A204.1 (cell line): ENCODE measurements around the gene MGP.

Source experiments
- FAIRE-seq: peaks from 2 replicates; lab custom pipeline; 2012; peaks lifted over from hg19 to GRCh38; lab: Jason Lieb, UNC

MGP gene

GRCh38 chr12:14902465-14902864, 16.8 kb upstream of the MGP start:
- FAIRE-seq: no peak

GRCh38 chr12:14901228-14901562, 15.5 kb upstream of the MGP start:
- no peak for FAIRE-seq

GRCh38 chr12:14900521-14901227, 15.0 kb upstream of the MGP start:
- FAIRE-seq: no peak

DNA sequence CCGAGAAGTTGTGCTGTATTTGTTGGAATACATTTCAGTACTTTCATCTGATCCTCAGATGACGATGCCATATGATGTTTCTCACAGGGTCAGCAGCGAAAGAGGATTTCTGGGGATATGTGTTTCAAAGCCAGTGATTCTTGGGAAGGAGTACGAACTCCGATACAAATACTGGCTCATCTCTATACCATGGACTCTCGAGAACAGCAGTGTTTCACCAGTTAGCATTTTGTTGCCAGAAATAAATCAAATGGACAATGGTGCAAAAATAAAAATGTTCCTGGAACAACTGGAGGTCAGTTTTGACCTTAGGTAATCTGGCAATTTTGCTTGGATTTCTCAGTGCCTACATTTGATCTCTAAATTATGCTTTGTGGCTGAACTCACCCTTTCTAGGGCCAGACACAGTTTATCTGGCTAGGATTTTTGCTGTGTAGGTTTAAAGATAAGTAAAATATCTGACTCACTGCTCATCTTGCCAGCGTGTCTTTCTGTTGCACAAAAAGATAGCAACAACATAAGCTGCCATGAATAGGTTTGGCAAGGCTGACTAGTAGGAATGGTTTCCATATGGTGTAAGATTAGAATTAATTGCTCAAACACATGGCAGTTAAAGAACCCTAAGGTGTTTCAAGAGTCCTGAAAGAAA, 11.0 kb upstream of the MGP start:
- no peak for FAIRE-seq

DNA sequence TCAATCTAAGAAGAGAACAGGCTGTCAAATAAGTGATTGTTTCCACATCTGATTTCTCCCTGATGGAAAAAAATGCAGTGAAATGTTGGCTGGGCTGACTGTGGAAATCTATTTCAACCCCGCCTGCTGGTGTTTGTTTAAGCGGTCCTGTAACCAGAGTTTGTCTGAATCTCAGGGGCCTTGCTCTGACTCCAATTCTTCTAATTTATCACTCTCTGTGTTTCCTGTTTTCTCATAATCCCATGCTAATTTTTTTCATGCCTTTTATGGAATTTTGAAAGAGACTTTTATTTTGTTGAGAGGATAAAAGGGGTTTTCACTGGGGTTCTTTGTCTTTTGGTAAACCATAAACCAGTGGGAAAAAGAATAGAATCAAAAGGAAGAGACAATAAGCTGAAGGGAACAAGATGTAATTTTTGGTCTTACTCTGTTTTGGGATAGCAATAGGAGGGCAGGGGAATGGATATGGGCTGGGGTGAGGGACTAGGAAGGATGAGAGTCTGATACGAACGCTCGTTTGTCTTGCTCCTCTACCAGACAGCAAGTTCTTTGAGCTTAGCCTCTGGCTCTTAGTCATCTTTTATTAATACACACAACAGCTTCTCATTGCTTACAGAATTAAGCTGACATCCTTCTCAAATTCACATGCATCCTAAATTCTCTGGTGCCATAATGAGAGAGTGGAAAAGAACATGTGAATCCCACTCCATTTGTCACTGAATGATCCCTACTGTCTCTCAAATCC, 8.0 kb upstream of the MGP start:
- FAIRE-seq: no peak

- no peak for FAIRE-seq
Measured at GRCh38 chr12:14892726-14893505, 7.3 kb upstream of the MGP start.

- FAIRE-seq: no peak
Measured at GRCh38 chr12:14890701-14891100, 5.0 kb upstream of the MGP start.

DNA sequence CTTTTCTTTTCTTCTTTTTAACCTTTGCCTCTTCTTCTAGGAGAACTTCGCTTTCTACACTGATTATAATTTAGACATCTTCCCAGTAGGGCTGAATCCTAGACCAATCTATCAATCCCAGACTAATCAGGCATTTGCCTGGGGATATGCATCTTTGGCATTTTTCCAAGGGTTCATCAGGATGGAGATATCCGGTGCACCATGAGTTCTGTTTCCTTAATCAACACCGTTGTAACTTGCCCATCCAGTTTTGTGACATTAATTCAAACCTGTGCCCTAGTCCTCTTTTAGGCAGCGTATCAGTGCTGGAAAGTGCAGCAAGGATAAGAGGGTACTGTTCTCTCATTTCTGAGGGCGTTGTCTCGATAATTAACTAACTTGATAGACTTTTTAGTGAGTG, 617 bp upstream of the MGP start:
- FAIRE-seq: no peak

- FAIRE-seq: no peak
Measured at GRCh38 chr12:14884458-14884878, 1.2 kb downstream of the MGP start.

DNA sequence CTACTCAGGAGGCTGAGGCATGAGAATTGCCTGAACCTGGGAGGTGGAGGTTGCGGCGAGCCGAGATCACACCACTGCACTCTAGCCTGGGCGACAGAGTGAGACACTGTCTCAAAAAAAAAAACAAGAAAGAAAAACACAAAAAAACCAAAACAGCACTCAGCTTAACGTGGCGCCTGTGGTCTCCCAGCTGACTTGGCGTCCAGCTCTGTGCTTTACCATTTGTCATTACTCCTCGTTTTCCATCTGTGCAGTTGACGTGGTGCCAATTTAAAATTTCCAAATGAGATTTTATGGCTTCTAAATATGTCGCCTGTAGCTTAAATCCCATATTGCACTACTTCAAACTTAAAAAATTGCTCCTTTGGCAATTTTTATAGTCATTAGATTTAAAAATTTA, 2.0 kb downstream of the MGP start:
- no peak for FAIRE-seq

- FAIRE-seq: no peak
Measured at GRCh38 chr12:14880890-14881453, 4.7 kb downstream of the MGP start.

GRCh38 chr12:14879222-14879933, 6.3 kb downstream of the MGP start:
- no peak for FAIRE-seq

DNA sequence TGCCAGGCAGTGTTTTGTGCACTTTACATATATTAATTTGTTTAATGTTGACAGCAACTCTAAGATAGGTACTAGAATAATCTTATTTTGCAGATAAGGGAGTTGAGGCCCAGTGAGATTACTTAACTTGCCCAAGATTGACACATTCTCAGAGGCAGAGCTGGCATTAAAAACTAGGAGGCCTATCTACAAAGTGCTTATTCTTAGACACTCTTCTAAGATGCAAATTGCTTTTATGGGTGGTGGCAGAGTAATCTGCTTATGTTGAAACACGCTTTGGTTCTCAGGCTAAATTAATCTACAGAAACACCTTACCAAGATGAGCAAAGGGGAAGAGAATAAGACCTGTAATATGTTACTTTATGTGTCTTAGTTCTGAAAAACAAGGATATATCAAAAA, 7.2 kb downstream of the MGP start:
- FAIRE-seq: no peak

DNA sequence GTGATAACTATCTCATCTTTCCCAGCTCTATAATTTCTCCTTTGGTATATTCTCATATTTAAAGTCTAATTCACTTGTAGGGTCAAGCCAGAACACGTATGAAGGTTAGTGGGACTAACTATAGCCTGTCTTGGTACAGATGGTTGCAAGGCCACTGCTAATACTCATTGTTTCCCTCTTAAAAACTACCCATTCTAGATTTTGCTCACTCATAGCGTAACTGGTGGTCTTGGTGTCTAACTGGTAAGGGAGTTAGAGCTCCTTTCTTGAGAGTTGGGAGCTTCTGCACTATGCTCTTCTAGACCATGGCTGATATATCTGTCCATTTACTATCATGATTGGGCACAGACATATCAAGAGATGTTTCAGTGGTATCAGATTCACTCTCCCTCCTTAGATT, 8.8 kb downstream of the MGP start:
- FAIRE-seq: no peak

GRCh38 chr12:14874882-14875281, 10.8 kb downstream of the MGP start:
- no peak for FAIRE-seq

DNA sequence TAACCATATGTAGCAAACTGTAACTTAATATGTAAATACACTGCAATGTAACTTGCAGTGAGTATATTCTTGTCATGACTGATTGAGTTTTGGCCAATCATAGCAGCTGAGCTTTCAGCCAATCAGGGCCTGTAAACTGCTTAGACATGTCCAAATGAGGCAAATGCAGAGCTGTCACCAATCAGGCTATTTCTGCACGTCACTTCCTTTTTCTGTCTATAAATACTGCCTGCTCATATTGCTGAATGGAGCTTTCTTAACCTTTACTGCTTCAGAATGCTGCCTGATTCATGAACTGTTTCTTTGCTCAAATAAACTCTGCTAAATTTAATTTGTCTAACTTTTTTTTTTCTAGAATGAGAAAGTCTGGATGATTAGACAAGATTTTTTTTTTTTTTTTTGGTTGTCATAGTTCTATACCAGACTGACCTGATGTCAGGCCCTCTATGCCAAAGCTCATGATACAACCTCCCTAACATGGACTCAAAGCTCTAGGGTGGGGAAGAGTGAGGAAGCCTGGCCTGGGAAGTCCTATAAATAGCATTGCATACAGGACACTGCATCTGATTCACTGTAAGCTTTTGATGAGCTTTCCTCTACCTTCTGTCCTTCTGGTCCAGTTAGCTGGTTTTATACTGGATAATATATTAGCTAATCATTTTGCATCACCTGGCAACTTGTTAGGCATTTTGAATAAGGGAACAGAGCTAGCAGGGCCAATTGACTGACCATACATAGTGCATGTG, 12.0 kb downstream of the MGP start:
- FAIRE-seq: no peak

DNA sequence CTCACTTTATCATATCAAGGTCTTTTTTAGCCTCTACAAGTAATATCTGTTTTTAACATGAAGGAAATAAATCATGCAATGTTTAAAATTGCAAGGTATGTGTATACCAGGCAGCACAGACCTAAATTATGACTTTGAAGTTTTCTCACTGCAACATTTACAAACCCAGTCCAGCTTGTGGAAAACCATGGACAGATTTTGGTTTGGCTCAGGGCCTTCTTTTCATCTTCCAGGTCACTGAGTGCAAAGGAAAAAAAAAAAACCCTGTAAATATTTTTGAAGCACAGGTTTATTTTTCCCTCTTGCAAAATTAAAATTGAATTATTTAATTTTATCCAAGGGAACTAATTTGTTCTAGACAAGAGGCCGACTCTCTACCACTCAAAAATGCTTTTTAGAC, 13.8 kb downstream of the MGP start:
- no peak for FAIRE-seq

DNA sequence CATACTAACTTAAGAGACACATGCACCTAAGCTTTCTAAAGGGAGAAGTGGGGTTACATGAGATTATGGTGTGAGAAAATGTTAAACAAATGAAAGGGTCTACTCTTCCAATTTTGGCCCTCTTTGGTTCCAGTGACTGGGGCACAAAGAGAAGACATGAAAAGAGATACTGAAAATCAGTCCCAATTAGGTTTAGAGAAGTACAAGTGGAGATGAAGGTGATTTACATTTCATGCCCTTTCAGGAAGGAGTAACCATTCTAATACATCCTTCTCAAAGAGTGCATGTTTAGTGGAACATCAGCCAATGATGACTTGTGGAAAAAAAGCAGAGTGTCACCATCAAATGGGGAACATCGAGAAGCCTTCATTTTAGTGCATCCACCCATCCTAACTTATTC, 14.4 kb downstream of the MGP start:
- FAIRE-seq: no peak

GRCh38 chr12:14868916-14869506, 16.6 kb downstream of the MGP start:
- FAIRE-seq: no peak

DNA sequence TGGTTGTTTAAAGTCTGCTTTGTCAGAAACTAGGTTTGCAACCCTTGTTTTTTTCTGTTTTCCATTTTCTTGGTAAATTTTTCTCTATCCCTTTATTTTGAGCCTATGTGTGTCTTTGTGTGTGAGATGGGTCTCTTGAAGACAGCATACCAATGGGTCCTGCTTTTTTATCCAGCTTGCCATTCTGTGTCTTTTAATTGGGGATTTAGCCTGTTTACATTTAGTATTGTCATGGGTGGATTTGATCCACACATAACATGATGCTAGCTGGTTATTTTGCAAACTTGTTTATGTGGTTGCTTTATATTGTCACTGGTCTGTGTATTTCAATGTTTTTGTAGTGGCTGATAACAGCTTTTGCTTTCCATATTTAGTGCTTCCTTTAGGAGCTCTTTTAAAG, 25.2 kb downstream of the MGP start:
- no peak for FAIRE-seq

DNA sequence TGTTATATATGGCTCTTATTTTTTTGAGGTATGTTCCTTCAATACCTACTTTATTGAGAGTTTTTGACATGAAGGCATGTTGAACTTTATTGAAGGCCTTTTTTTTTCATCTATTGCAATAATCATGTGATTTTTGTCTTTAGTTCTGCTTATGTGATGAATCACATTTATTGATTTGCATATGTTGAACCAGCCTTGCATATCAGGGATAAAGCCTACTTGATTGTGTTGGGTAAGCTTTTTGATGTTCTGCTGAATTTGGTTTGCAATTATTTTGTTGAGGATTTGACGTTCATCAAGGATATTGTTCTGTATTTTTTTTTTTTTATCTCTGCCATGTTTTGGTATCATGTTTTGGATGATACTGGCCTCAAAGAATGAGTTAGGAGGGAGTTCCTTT, 27.1 kb downstream of the MGP start:
- FAIRE-seq: no peak
